HEK293 (cell line): ENCODE results near the gene FOXP4.

ENCODE experiments used
- CTCF ChIA-PET: fragments of 350-600 bp; formaldehyde crosslinking; extraction: SDS; loops from one replicate; lab custom pipeline; 2021; ENCODE audit warnings: antibody characterized with exemption; lab: Yijun Ruan, JAX
- POLR2A ChIA-PET: fragments of 300-600 bp; formaldehyde crosslinking; extraction: SDS; loops from one replicate; lab custom pipeline; 2020; ENCODE audit warnings: antibody characterized with exemption, inconsistent platforms; lab: Yijun Ruan, JAX
- H3K27ac ChIP-seq: fragments of 200-500 bp; sonication (Bioruptor generic); 2 replicates; pipeline ENCODE4 v1.5.1; 2014; ENCODE audit warnings: low read depth, low read length, control low read depth, inconsistent platforms; ENCODE audit errors: extremely low read depth
- H3K36me3 ChIP-seq, 2 experiments: fragments of 200-500 bp in 1 of 2; sonication (Bioruptor generic) in 1 of 2; 1 replicate in 1 of 2; 2 replicates in 1 of 2; pipeline ENCODE4 v1.5.1; 2014 to 2017; ENCODE audit warnings: inconsistent platforms in 2 of 2, low read length in 2 of 2; ENCODE audit not compliant: control insufficient read depth in 2 of 2, insufficient read depth in 1 of 2
- H3K4me1 ChIP-seq: fragments of 200-500 bp; sonication (Bioruptor generic); 2 replicates; pipeline ENCODE4 v1.5.1; 2014; ENCODE audit warnings: mild to moderate bottlenecking, low read length, inconsistent platforms; ENCODE audit not compliant: control insufficient read depth, insufficient read depth
- H3K4me3 ChIP-seq: 2 replicates; pipeline ENCODE4 v1.5.1; 2011; ENCODE audit warnings: low read depth, mild to moderate bottlenecking, control low read depth, low read length, moderate library complexity
- H3K9me3 ChIP-seq: fragments of 200-500 bp; sonication (Bioruptor generic); 2 replicates; pipeline ENCODE4 v1.5.1; 2014; ENCODE audit warnings: low read depth, low read length, inconsistent platforms; ENCODE audit not compliant: control insufficient read depth, insufficient read depth
- BCL6B ChIP-seq: fragments of 450-650 bp; formaldehyde crosslinking; IDR thresholded peaks from 2 replicates; pipeline ENCODE4 v1.5.1; 2017; ENCODE audit warnings: missing biosample characterization, missing genetic modification characterization
- GLI2 ChIP-seq: fragments of 450-650 bp; formaldehyde crosslinking; IDR thresholded peaks from 2 replicates; pipeline ENCODE4; 2017; ENCODE audit warnings: missing biosample characterization, missing genetic modification characterization, low read depth, borderline replicate concordance
- GLI4 ChIP-seq: fragments of 450-650 bp; formaldehyde crosslinking; IDR thresholded peaks from 2 replicates; pipeline ENCODE4 v1.5.1; 2016; ENCODE audit warnings: missing biosample characterization, missing genetic modification characterization
- KLF16 ChIP-seq: fragments of 450-650 bp; formaldehyde crosslinking; IDR thresholded peaks from 2 replicates; pipeline ENCODE4 v1.5.1; 2017; ENCODE audit warnings: missing biosample characterization, missing genetic modification characterization
- OSR2 ChIP-seq: fragments of 450-650 bp; formaldehyde crosslinking; IDR thresholded peaks from 2 replicates; pipeline ENCODE4 v1.5.1; 2016; ENCODE audit warnings: missing biosample characterization, missing genetic modification characterization
- PRDM4 ChIP-seq: fragments of 450-650 bp; formaldehyde crosslinking; IDR thresholded peaks from 2 replicates; pipeline ENCODE4 v1.5.1; 2017; ENCODE audit warnings: missing biosample characterization, missing genetic modification characterization
- TSHZ1 ChIP-seq: fragments of 450-650 bp; formaldehyde crosslinking; IDR thresholded peaks from 2 replicates; pipeline ENCODE4 v1.5.1; 2016; ENCODE audit warnings: missing biosample characterization, missing genetic modification characterization, borderline replicate concordance
- WT1 ChIP-seq: fragments of 450-650 bp; formaldehyde crosslinking; IDR thresholded peaks from 2 replicates; pipeline ENCODE4 v1.5.1; 2016; ENCODE audit warnings: missing biosample characterization, missing genetic modification characterization
- ZFP37 ChIP-seq: fragments of 450-650 bp; formaldehyde crosslinking; IDR thresholded peaks from 2 replicates; pipeline ENCODE4 v1.5.1; 2016; ENCODE audit warnings: missing biosample characterization, missing genetic modification characterization
- ZIC2 ChIP-seq: fragments of 450-650 bp; formaldehyde crosslinking; IDR thresholded peaks from 2 replicates; pipeline ENCODE4 v1.5.1; 2016; ENCODE audit warnings: missing biosample characterization, missing genetic modification characterization
- ZNF169 ChIP-seq: fragments of 450-650 bp; formaldehyde crosslinking; IDR thresholded peaks from 2 replicates; pipeline ENCODE4 v1.5.1; 2016; ENCODE audit warnings: missing biosample characterization, missing genetic modification characterization
- ZNF184 ChIP-seq: fragments of 450-650 bp; IDR thresholded peaks from 2 replicates; pipeline ENCODE4 v1.5.1; 2018; ENCODE audit warnings: missing biosample characterization, mild to moderate bottlenecking, missing genetic modification characterization
- ZNF239 ChIP-seq: fragments of 450-650 bp; formaldehyde crosslinking; IDR thresholded peaks from 2 replicates; pipeline ENCODE4 v1.5.1; 2016; ENCODE audit warnings: missing biosample characterization, missing genetic modification characterization
- ZNF26 ChIP-seq: fragments of 450-650 bp; formaldehyde crosslinking; IDR thresholded peaks from 2 replicates; pipeline ENCODE4 v1.5.1; 2016; ENCODE audit warnings: missing biosample characterization, missing genetic modification characterization
- ZNF501 ChIP-seq: fragments of 450-650 bp; formaldehyde crosslinking; IDR thresholded peaks from 2 replicates; pipeline ENCODE4 v1.5.1; 2016; ENCODE audit warnings: missing biosample characterization, missing genetic modification characterization
- ZNF571 ChIP-seq: fragments of 450-650 bp; formaldehyde crosslinking; IDR thresholded peaks from 2 replicates; pipeline ENCODE4 v1.5.0; 2017; ENCODE audit warnings: missing biosample characterization, missing genetic modification characterization
- ZNF624 ChIP-seq: fragments of 450-650 bp; formaldehyde crosslinking; IDR thresholded peaks from 2 replicates; pipeline ENCODE4 v1.5.1; 2017; ENCODE audit warnings: missing biosample characterization, missing genetic modification characterization
- ZNF639 ChIP-seq: fragments of 450-650 bp; formaldehyde crosslinking; IDR thresholded peaks from 2 replicates; pipeline ENCODE4 v1.5.1; 2016; ENCODE audit warnings: missing biosample characterization, missing genetic modification characterization
- ZNF707 ChIP-seq: fragments of 450-650 bp; formaldehyde crosslinking; IDR thresholded peaks from 2 replicates; pipeline ENCODE4 v1.5.1; 2016; ENCODE audit warnings: missing biosample characterization, missing genetic modification characterization

Gene FOXP4

GRCh38 chr6:41640426-41640825 is 94.2 kb downstream of the FOXP4 start:
- no peaks in the 10 kb centered on the region for H3K9me3 ChIP-seq
- H3K4me3 ChIP-seq, result no peak overlapping the region
- ChIA-PET POLR2A (no interaction called here), CTCF (interaction anchor here (0.9 to 2.2 kb wide), 2 partner anchors 42 to 273 kb away, joined by 3 to 7 read pairs; no protein-coding TSS in a partner anchor)
- no peak for TF ChIP-seq OSR2 (tag by site-specific recombination)
- peak; percentile 60 for TF ChIP-seq ZIC2 (tag by site-specific recombination)
- TF ChIP-seq GLI2, result no peak
- no peak for TF ChIP-seq TSHZ1 (tag by site-specific recombination)
- H3K27ac ChIP-seq, result no peak overlapping the region
- H3K4me1 ChIP-seq, result no peaks in the 10 kb centered on the region; the same call in 1 of the 2 replicates
- H3K36me3 ChIP-seq, result no peaks in the 10 kb centered on the region

- CTCF ChIA-PET, result interaction anchor here (0.6 to 2.2 kb wide), 4 partner anchors 9 to 274 kb away, joined by 3 to 7 read pairs (median 3); no protein-coding TSS in a partner anchor
- Histone ChIP-seq H3K27ac (no peak overlapping the region), H3K4me1 (no peaks in the 10 kb centered on the region; the same call in 1 of the 2 replicates), H3K36me3 (no peaks in the 10 kb centered on the region), H3K9me3 (no peaks in the 10 kb centered on the region), H3K4me3 (no peak overlapping the region)
- POLR2A ChIA-PET, result no interaction called here
- no peak for TF ChIP-seq PRDM4 (tag by site-specific recombination)
- peak; percentile 93; the same call in 1 of the 2 replicates for TF ChIP-seq GLI4 (tag by site-specific recombination)
- no peak for TF ChIP-seq ZNF169 (tag by site-specific recombination)
- no peak for TF ChIP-seq ZNF501
Measured at GRCh38 chr6:41641352-41641925, 95.3 kb downstream of the FOXP4 start.

GRCh38 chr6:41642090-41642959 is 96.1 kb downstream of the FOXP4 start:
- POLR2A ChIA-PET, result no interaction called here
- H3K4me3 ChIP-seq, result no peak overlapping the region
- H3K27ac ChIP-seq, result no peak overlapping the region
- H3K36me3 ChIP-seq, result no peaks in the 10 kb centered on the region
- H3K4me1 ChIP-seq, result no peaks in the 10 kb centered on the region; the same call in 1 of the 2 replicates
- H3K9me3 ChIP-seq, result no peaks in the 10 kb centered on the region
- TF ChIP-seq ZFP37 (tag by site-specific recombination) (no peak), BCL6B (tag by site-specific recombination) (no peak), ZNF184 (tag by site-specific recombination) (no peak), ZNF571 (tag by site-specific recombination) (no peak), ZNF26 (tag by site-specific recombination) (no peak), ZNF169 (tag by site-specific recombination) (no peak), KLF16 (tag by site-specific recombination) (no peak), ZNF639 (tag by site-specific recombination) (no peak), WT1 (tag by site-specific recombination) (no peak), ZNF707 (tag by site-specific recombination) (no peak), ZNF624 (tag by site-specific recombination) (no peak), ZNF239 (tag by site-specific recombination) (no peak)
- CTCF ChIA-PET, result interaction anchor here (0.6 to 2.2 kb wide), 3 partner anchors 63 to 1325 kb away, joined by 3 to 7 read pairs (median 3); no protein-coding TSS in a partner anchor
